RWPE1 (cell line): Measurements from ENCODE around the gene AGFG2.

Source experiments
- CTCF ChIA-PET: fragments of 350-600 bp; sonication (Branson Sonifier 250); formaldehyde crosslinking; extraction: SDS; loops from one replicate; lab custom pipeline; 2021; lab: Yijun Ruan, JAX
- POLR2A ChIA-PET: fragments of 400-600 bp; formaldehyde crosslinking; extraction: SDS; loops from one replicate; lab custom pipeline; 2020; ENCODE audit warnings: antibody characterized with exemption; ENCODE audit not compliant: low non-redundant PET; lab: Yijun Ruan, JAX
- DNase-seq: peaks from one replicate; pipeline ENCODE4 v3.0.0; 2012; ENCODE audit warnings: low spot score
- H3K27ac ChIP-seq: fragments of 450-650 bp; 2 replicates; pipeline ENCODE4 v1.5.1; 2017
- CTCF ChIP-seq: fragments of 450-650 bp; conservative IDR thresholded peaks from 2 replicates; pipeline ENCODE4 v1.5.1; 2017; ENCODE audit warnings: low read depth, mild to moderate bottlenecking

AGFG2 gene

DNA sequence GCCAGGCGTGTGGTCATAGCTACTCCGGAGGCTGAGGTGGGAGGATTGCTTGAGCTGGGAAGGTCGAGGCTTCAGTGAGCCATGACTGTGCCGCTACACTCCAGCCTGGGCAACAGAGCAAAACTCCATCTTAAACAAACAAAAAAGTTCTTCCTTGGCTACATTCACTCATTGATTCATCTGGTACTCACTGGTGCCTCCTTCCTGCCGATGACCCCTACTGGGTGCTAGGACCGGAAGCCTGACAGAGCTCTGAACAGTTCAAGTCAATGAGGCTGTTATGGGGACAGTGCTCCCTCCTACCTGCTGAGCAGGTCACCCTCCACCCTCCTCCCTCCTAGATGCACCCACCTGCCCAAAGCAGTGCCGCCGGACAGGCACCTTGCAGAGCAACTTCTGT lies 68.1 kb downstream of the AGFG2 start:
- CTCF ChIA-PET: interaction anchor here (0.6 to 1.1 kb wide), 2 partner anchors 47 to 194 kb away, joined by 3 to 7 read pairs; no protein-coding TSS in a partner anchor
- DNase-seq: no peak
- TF ChIP-seq CTCF: no peak
- POLR2A ChIA-PET: no interaction called here
- H3K27ac ChIP-seq: peak overlapping the region; percentile 78

DNA sequence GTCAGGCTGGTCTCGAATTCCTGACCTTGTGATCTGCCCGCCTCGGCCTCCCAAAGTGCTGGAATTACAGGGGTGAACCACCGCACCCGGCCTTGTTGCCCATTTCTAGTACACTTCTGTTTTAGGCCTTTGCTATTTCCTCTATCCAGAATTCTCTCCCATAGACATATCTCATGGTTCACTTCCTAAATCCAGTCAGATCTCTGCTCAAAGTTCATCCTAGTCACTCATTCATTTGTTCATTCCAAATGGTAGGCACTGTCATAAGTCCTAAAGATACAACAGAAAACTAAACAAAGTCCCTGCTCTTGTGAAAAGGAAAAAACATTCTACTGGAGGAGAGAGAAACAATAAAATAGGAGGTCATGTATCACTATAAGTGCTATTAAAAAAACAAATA lies 71.0 kb downstream of the AGFG2 start:
- TF ChIP-seq CTCF: no peak
- peak overlapping the region; percentile 16; the same call in 1 of the 2 replicates for H3K27ac ChIP-seq
- ChIA-PET POLR2A (no interaction called here), CTCF (no interaction called here)
- DNase-seq: no peak

GRCh38 chr7:100611983-100612729 lies 73.2 kb downstream of the AGFG2 start, which contains the start of gene MOSPD3:
MOSPD3 (plus strand) TSS chr7:100612540; CDS start chr7:100612792, 252 bp downstream.
- peak; percentile 99 for DNase-seq
- H3K27ac ChIP-seq: peak within 1 kb of the TSS; percentile 91
- no peak for TF ChIP-seq CTCF
- ChIA-PET POLR2A (interaction anchor here (0.6 to 1.5 kb wide), 3 partner anchors 26 to 825 kb away, joined by 3 to 7 read pairs (median 6); partner anchors contain the start of genes FBXO24 and LRCH4), CTCF (interaction anchor here (0.8 to 1.8 kb wide), 4 partner anchors 21 to 105 kb away, joined by 3 to 7 read pairs (median 4); no protein-coding TSS in a partner anchor)

DNA sequence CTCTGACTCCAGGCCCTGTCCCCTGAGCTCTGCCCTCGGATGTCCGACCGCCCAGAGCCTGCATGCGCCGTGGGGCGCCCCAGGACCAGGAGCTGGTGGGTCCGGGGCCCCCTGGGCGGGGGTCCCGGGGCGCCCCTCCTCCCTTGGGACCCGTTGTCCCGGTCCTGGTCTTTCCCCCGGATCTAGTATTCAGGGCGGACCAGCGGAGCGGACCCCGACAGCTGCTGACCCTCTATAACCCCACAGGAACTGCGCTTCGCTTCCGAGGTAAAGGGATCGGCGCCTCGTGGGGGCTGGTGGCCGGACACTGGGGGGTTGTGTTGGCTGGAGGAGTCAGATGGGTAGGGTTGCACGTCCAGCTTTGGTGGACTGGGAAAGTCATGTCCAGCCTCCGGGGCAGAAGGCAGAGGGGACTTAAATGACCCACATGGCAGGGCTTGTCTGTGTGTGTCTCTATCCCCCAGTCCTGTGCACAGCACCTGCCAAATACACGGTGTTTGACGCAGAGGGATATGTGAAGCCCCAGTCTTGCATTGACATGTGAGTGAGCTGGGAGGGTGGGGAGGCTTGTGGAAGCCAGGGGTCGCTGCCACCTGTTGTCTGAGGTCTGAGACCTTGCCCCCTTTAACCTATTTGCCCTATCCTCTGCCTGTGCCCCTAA lies 73.9 kb downstream of the AGFG2 start:
- DNase-seq: no peak
- POLR2A ChIA-PET: interaction anchor here (0.6 to 1.5 kb wide), 5 partner anchors 26 to 825 kb away, joined by 3 to 8 read pairs (median 6); partner anchors contain the start of genes FBXO24 and LRCH4
- peak; percentile 26; the same call in 1 of the 2 replicates for TF ChIP-seq CTCF
- peak overlapping the region; percentile 91 for H3K27ac ChIP-seq
- CTCF ChIA-PET: interaction anchor here (0.8 to 1.8 kb wide), 4 partner anchors 20 to 104 kb away, joined by 3 to 7 read pairs (median 4); no protein-coding TSS in a partner anchor

- peak overlapping the region; percentile 91 for H3K27ac ChIP-seq
- ChIA-PET CTCF (interaction anchor here (0.8 to 3.0 kb wide), 4 partner anchors 19 to 61 kb away, joined by 4 to 14 read pairs (median 6); no protein-coding TSS in a partner anchor), POLR2A (no interaction called here)
- no peak; the same call in 1 of the 2 replicates for TF ChIP-seq CTCF
- DNase-seq: no peak
These were observed 74.6 kb downstream of the AGFG2 start for GRCh38 chr7:100613412-100614175.
